Suprapubic skin (tissue), 4 donors: ENCODE measurements around the gene AHDC1. TPM values are rescaled to one million over a fixed set of nuclear protein-coding genes. Genes with fewer than 3 reads are reported as not detected.

ENCODE experiments used
- DNase-seq, 2 donors: peaks; one replicate each; pipeline ENCODE4 v3.0.0-alpha.2; 2019; ENCODE audit warnings: low spot score in 2 of 2
- H3K27ac ChIP-seq: fragments of 200-600 bp; sonication (generic); one replicate; pipeline ENCODE4 v1.5.1; 2019
- H3K27me3 ChIP-seq: fragments of 200-600 bp; sonication (generic); one replicate; pipeline ENCODE4 v1.5.1; 2019
- H3K36me3 ChIP-seq: fragments of 200-600 bp; sonication (generic); one replicate; pipeline ENCODE4 v1.5.1; 2019
- H3K4me1 ChIP-seq: fragments of 200-600 bp; sonication (generic); one replicate; pipeline ENCODE4 v1.5.1; 2019
- H3K4me3 ChIP-seq: fragments of 200-600 bp; sonication (generic); one replicate; pipeline ENCODE4 v1.5.1; 2019; ENCODE audit warnings: mild to moderate bottlenecking
- H3K9me3 ChIP-seq: fragments of 200-600 bp; sonication (generic); one replicate; pipeline ENCODE4 v1.5.1; 2019
- EP300 ChIP-seq: sonication (generic); formaldehyde crosslinking; IDR thresholded peaks from one replicate; pipeline ENCODE4 v1.6.1; 2017; ENCODE audit warnings: antibody characterized with exemption
- POLR2A ChIP-seq, 2 donors: fragments of 450-650 bp; IDR thresholded peaks; one replicate each; pipeline ENCODE4 v1.6.1; 2017; ENCODE audit warnings: antibody characterized with exemption in 2 of 2, mild to moderate bottlenecking in 2 of 2, moderate library complexity in 2 of 2
- POLR2AphosphoS5 ChIP-seq, 3 donors: sonication (generic); formaldehyde crosslinking; IDR thresholded peaks; one replicate each; pipeline ENCODE4 v1.6.1; 2017; ENCODE audit warnings: antibody characterized with exemption in 3 of 3
- WGBS: methylation state at CpG from one replicate; pipeline ENCODE4 v1.1.5; 2018; 5-methylcytosine and 5-hydroxymethylcytosine counted together
- total RNA-seq, 4 donors: library from RNA; depleted of rRNA; stranded (reverse); fragments of >200 nt; gene quantifications; one replicate each; pipeline ENCODE4 v1.1.0, GENCODE V29; 2016
- TF ChIP-seq, protein P1 (sequence below), 2 donors: fragments of 200-600 bp in 1 of 2; fragments of 450-650 bp in 1 of 2; sonication (generic) in 1 of 2; IDR thresholded peaks; one replicate each; pipeline ENCODE4 v1.5.1; 2016 to 2019; ENCODE audit warnings: antibody characterized with exemption in 2 of 2, mild to moderate bottlenecking in 1 of 2, moderate library complexity in 1 of 2

Gene AHDC1
- total RNA-seq, 4 donors from 2014 or later, result 46.7 to 103 (median 60.1) TPM

DNA sequence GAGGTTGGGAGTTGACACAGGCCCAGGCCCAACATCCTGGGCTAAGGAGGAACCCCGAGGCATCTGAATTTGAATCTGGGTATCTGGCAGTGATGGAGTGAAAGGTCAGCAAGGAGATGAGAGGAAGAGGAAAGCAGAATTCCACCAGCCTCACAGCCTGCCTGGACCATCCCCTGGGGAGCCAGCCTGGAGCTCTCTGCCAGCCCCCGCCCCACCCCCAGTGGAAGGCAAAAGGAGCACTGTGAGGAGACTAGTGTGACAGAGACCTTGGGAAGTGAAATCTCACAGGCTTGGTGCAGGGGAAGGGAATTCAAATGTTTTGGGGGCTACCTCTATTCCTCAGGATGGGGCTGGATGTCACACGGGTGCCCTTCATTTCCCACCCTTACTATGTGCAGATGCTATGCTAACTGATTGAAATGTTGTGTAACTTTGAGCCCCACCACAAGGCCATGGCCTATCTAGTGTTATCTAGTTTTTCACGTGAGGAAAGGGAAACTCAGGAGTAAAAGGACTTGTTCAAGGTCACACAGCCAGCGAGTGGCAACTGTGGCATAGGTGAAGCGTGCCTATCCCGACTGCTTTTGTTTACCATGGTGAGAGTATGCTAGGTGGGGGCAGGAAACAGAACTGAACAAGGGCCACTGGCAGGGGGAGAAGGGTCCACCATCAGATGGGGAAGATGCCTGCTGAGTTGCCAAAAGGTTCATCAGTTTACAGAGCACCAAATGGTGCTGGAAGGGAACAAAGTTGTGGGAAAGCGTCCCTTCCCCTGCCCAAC, 29.8 kb downstream of the AHDC1 start:
- no peak for DNase-seq
- TF ChIP-seq POLR2A (IDR thresholded peaks at IDR 0.05), result no peak
- TF ChIP-seq POLR2AphosphoS5 (IDR thresholded peaks at IDR 0.05), result no peak
- TF ChIP-seq EP300, result no peak
- TF ChIP-seq, protein P1, sequence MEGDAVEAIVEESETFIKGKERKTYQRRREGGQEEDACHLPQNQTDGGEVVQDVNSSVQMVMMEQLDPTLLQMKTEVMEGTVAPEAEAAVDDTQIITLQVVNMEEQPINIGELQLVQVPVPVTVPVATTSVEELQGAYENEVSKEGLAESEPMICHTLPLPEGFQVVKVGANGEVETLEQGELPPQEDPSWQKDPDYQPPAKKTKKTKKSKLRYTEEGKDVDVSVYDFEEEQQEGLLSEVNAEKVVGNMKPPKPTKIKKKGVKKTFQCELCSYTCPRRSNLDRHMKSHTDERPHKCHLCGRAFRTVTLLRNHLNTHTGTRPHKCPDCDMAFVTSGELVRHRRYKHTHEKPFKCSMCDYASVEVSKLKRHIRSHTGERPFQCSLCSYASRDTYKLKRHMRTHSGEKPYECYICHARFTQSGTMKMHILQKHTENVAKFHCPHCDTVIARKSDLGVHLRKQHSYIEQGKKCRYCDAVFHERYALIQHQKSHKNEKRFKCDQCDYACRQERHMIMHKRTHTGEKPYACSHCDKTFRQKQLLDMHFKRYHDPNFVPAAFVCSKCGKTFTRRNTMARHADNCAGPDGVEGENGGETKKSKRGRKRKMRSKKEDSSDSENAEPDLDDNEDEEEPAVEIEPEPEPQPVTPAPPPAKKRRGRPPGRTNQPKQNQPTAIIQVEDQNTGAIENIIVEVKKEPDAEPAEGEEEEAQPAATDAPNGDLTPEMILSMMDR (IDR thresholded peaks at IDR 0.05), result no peak
- Histone ChIP-seq H3K27me3 (no peaks in the 10 kb centered on the region), H3K27ac (peak overlapping the region; percentile 94), H3K36me3 (no peaks in the 10 kb centered on the region), H3K4me3 (no peak overlapping the region), H3K4me1 (peaks cover 96% of the 10 kb centered on the region), H3K9me3 (no peaks in the 10 kb centered on the region)
- 66% methylated on average over 8 of the region's 8 CpGs for WGBS

DNA sequence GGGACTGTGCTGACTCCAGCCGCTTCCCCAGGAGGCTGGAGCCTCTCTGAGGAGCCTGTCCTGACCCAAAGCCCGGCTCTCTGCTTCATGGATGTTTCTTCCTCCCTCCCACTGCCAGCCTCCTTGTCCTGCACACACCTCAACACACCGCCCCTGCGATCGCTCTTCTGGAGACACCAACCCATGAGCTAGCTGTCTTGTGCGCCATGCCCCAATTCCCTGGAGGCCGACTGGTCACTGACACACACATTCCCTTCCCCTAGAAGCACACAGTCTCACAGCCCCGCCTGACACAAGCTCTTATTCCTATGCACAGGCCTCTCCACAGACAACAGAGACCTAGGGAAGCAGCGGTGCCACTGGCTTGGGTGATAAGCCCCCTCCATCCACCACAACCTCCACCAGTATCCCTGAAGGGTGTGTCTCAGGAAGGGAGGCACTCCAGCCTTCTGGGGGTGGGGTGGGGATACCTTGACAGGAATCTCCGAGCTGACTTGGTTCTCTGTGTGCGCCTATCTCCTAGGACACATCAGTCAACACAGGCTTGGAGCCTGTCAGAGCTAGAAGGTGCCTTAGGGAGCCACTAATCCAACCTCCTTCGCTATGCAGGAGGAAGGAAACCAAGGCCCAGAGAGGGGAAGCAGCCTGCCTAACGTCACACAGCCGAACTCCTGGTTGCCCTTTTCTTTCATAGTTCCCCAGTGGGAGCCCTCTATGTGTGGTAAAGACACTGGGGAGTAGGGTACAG, 31.1 kb downstream of the AHDC1 start:
- Histone ChIP-seq H3K27me3 (no peaks in the 10 kb centered on the region), H3K27ac (peak overlapping the region; percentile 94), H3K4me3 (no peak overlapping the region), H3K9me3 (no peaks in the 10 kb centered on the region), H3K4me1 (peaks cover 98% of the 10 kb centered on the region), H3K36me3 (no peaks in the 10 kb centered on the region)
- 44% methylated on average over 14 of the region's 14 CpGs for WGBS
- no peak for TF ChIP-seq EP300
- TF ChIP-seq, protein P1 (IDR thresholded peaks at IDR 0.05), result no peak
- no peak for TF ChIP-seq POLR2A (IDR thresholded peaks at IDR 0.05)
- TF ChIP-seq POLR2AphosphoS5 (IDR thresholded peaks at IDR 0.05), result no peak
- DNase-seq, result no peak

DNA sequence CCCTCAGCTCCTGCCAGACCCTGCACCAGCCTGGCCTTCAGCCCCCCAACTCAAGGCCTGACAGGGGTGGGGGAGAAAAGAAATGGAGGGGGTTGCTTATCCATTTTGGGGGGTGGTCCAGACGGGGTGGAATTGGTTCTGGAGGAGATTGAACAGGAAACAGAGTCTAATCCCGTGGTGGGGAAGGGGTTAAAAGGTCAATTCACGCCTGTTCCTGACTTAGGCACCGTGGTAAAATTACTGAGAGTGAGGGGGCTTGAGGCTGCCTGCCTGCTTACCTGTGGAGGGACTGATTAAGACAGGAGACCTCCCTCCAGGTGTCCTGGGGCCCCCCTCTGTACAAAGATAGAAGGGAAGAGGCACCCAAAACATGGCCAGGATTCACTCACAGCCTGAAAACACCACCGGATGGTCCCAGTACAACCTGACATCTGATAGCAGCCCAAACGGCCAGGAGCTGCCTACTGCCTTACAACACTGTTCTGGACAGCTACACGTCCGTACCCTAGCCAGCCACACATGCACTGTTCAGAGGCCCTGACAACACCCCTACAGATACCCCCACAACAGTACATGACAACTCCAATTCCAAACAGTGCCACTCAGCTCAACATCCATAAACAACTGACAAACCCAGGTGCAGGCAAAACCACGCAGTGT, 31.8 kb downstream of the AHDC1 start:
- 18% methylated on average over 7 of the region's 9 CpGs for WGBS
- TF ChIP-seq EP300 (no peak), POLR2A (IDR thresholded peaks at IDR 0.05) (no peak), POLR2AphosphoS5 (IDR thresholded peaks at IDR 0.05) (no peak)
- TF ChIP-seq, protein P1 (IDR thresholded peaks at IDR 0.05), result no peak
- Histone ChIP-seq H3K4me3 (no peak overlapping the region), H3K27ac (peak overlapping the region; percentile 94), H3K9me3 (no peaks in the 10 kb centered on the region), H3K4me1 (peaks cover 98% of the 10 kb centered on the region), H3K27me3 (no peaks in the 10 kb centered on the region), H3K36me3 (no peaks in the 10 kb centered on the region)
- no peak for DNase-seq

DNA sequence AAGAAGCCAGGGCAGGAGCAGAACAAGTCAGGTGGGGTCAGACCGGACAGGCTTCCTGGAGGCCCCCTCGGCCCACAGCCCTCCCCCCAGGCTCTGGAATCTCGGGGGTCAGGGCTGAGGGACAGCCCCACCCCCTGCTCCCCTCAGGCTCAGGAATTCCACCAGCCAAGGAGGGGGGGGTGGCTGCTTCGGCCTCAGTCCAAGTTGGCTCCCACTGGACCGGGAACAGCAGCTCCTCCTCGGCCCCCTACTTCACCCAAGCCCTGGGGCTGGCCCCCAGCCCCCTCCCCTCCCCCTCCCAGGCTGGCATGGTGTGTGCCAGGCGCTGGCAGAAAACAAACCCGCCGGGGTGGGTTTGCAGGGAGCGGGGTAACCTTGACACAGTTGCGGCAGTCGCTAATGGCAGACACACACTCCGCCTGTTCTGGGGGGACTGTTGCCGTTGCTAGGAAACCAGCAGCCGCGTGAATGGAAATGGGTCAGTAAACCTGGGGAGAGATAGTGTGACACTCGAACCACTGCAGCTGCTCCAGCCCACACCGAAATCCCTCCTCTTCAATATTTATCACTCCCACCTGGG, 32.4 kb downstream of the AHDC1 start:
- peaks cover 98% of the 10 kb centered on the region for H3K4me1 ChIP-seq
- WGBS, result 54% methylated on average over 5 of the region's 18 CpGs

More for the DNA sequence above, 32.4 kb downstream of the AHDC1 start:
- H3K27me3 ChIP-seq, result no peaks in the 10 kb centered on the region
- TF ChIP-seq, protein P1 (IDR thresholded peaks at IDR 0.05), result no peak
- TF ChIP-seq POLR2AphosphoS5 (IDR thresholded peaks at IDR 0.05), result no peak
- no peak for TF ChIP-seq POLR2A (IDR thresholded peaks at IDR 0.05)
- no peak for TF ChIP-seq EP300
- H3K4me3 ChIP-seq, result no peak overlapping the region
- no peaks in the 10 kb centered on the region for H3K9me3 ChIP-seq
- no peaks in the 10 kb centered on the region for H3K36me3 ChIP-seq
- DNase-seq, result peak in 1 of 2 donors; percentile 64
- peak overlapping the region; percentile 94 for H3K27ac ChIP-seq
